Measurements from ENCODE around the gene MRPS25.

DNA sequence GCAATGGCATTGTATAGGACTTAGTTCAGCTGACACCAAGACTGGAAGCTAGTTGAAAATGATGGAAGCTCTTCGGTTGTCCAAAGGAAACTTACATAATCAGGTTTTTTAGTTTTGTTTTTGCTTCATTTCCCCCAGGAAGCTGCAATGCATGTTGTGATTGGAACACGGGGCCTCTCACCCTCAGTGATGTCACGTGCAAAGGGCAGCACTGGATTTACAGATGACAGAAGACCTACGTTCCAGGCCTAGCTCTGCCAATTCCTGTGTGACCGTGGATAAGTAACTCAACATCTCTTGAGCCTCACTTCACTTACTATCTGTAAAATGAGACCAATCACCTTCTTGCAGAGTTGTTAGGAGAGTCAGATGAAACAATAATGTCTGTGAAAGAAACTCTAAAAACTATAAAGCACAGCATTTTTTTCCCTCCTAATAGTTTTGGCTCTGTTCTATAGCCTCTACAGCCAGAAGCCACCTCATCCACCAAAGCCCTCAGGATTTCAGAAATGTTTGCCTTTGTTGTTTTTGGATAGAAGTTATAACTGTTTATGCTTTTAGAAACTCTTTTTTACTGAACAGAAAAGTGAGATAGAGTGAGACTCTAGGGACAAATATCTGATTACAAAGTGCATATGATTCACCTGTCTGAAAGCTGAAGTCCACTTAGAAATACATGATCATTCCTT lies 29.2 kb upstream of the MRPS25 start:
- no peak for TF ChIP-seq POLR2A (IDR thresholded peaks at IDR 0.05; ENCODE audit: extremely low read depth, insufficient read length)
- TF ChIP-seq, protein P1, sequence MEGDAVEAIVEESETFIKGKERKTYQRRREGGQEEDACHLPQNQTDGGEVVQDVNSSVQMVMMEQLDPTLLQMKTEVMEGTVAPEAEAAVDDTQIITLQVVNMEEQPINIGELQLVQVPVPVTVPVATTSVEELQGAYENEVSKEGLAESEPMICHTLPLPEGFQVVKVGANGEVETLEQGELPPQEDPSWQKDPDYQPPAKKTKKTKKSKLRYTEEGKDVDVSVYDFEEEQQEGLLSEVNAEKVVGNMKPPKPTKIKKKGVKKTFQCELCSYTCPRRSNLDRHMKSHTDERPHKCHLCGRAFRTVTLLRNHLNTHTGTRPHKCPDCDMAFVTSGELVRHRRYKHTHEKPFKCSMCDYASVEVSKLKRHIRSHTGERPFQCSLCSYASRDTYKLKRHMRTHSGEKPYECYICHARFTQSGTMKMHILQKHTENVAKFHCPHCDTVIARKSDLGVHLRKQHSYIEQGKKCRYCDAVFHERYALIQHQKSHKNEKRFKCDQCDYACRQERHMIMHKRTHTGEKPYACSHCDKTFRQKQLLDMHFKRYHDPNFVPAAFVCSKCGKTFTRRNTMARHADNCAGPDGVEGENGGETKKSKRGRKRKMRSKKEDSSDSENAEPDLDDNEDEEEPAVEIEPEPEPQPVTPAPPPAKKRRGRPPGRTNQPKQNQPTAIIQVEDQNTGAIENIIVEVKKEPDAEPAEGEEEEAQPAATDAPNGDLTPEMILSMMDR (IDR thresholded peaks at IDR 0.05; ENCODE audit: low read depth, low read length): no peak
- TF ChIP-seq, protein P2, sequence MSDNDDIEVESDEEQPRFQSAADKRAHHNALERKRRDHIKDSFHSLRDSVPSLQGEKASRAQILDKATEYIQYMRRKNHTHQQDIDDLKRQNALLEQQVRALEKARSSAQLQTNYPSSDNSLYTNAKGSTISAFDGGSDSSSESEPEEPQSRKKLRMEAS (IDR thresholded peaks at IDR 0.05; ENCODE audit: low read depth, low read length): no peak

Measured in NB4 (cell line).